ENCODE measurements around the gene INSL3. TPM values are rescaled to one million over a fixed set of nuclear protein-coding genes. Genes with fewer than 3 reads are reported as not detected.
A peak's percentile ranks its signal among the peaks of the same experiment; 100 is the strongest.
"Not testable (repeated sequence)": the region's sequence is repeated elsewhere in the genome, so short reads cannot be mapped to it uniquely, and the experiment has no call there.

Gene INSL3
- polyA plus RNA-seq, 12 donors = 0.24 to 0.44 TPM; not detected in 10

- DNase-seq = no peak
Observed at GRCh38 chr19:17787274-17787913, 33.9 kb downstream of the INSL3 start.

DNA sequence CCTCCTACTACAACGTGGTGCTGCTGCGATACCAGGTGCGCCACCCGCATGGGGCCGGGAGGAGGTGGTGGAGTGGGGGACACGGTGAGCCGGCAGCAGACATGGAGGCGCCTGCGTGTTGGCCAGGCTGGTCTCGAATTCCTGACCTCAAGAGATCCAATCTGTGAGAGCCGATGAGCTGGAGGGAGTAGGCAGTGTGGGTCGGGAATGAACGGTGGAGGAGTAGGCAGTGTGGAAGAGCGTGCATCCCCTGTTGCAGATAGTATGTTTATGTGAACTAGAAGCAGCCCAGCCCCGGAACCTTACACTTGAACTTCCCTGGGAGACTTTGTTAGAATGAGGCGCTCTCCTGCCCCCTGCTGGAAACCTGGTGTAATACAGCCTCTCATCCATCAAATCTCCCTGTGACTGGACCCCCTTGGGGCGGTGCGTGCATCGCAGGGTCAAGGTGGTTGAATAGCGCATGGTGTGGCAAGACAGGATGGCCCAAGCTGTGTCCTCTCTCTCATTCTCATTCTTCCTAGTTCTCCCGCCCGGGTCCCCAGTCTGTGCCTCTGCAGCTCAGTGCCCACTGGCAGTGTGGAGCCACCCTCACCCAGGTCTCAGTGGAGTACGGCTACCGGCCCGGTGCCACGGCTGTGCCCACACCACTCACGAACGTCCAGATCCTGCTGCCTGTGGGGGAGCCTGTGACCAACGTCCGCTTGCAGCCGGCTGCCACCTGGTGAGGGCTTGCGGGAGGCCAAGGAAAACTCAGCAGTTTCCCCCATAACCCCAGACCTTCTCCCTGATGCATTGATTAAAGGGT, 36.9 kb downstream of the INSL3 start:
- peak; percentile 57 for DNase-seq

- not testable (repeated sequence) for DNase-seq
Observed at GRCh38 chr19:17783721-17784120, 37.6 kb downstream of the INSL3 start.

- DNase-seq = no peak
Observed at GRCh38 chr19:17780781-17781180, 40.5 kb downstream of the INSL3 start.

DNA sequence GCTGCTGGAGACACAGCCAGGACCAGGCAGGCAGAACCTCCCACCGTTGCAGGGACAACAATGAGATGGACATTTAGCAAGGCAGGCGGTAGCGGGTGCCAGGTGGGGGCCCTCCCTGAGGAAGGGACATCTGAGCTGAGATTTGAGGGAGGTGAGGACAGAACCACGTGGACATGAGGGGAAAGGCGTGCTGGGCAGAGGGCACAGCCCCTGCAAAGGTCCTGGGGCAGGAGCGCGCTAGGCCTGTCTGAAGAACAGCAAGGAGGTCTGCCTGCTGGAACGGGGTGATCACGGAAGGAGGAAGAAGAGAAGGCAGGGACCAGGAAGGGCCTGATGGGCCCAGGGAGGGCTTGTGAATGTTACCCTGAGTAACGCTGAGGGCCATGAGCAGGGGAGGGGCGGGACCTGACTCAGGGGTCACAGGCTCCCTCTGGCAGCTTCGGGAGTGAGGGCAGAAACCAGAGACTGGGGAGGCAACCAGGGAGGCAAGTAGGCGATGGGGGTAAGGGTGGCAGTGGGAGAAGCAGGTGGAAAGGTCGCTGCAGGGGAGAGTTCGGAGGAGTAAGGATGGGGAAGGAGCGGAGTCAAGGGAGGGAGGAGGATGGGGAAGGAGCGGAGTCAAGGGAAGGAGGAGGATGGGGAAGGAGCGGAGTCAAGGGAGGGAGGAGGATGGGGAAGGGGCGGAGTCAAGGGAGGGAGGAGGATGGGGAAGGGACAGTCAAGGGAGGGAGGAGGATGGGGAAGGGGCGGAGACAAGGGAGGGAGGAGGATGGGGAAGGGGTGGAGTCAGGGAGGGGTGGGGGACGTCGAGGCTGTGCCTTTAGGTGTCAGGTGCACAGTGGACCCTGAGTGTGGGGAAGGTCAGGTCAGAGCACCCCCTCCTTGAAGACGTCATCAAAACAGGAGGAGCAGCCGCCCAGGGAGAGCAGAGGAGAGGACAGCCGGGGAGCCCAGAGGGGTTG, 42.1 kb downstream of the INSL3 start:
- DNase-seq = peak; percentile 31

DNA sequence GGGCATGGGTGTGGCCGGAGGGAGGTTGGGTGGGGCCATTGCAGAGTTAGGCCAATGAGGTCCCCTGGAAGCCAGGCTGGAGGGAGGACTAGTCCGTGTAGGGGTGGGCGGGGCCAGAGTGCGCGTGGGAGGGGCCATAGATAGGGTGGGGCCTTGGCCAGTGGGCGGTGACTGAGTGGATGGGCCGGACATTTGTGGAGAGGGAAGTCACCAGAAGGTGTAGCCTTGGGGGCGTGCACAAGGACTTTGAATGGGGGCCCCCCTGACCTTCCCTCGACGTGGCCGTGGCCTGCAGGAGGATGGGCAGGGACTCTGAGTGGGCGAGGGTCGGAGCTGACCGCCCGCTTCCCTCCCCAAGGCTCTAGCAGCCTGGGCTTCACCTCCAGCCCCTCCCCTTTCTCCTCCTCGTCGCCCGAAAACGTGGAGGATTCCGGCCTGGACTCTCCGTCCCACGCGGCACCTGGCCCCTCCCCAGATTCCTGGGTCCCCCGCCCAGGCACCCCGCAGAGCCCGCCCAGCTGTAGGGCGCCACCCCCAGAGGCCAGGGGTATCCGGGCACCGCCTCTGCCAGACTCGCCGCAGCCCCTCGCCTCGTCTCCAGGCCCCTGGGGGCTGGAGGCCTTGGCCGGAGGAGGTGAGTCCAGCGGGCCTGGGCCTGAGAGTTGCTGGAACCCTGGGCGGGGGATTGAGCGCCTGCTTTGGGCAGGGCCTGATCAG, 42.9 kb downstream of the INSL3 start:
- no peak for DNase-seq

DNA sequence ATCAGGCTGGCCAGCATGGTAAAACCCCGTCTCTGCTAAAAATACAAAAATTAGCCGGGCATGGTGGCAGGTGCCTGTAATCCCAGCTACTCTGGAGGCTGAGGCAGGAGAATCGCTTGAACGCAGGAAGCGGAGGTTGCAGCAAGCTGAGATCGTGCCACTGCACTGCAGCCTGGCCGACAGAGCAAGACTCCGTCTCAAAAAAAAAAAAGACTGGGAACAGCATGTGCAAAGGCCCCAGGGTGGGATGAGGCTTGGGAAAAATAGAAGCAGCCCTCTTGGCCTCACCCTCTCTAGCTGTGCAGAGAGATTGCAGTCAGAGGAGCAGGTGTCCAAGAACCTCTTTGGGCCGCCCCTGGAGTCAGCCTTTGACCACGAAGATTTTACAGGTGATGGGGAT, 43.5 kb downstream of the INSL3 start:
- not testable (repeated sequence) for DNase-seq

GRCh38 chr19:17775991-17776803, 45.1 kb downstream of the INSL3 start:
- no peak for DNase-seq

DNA sequence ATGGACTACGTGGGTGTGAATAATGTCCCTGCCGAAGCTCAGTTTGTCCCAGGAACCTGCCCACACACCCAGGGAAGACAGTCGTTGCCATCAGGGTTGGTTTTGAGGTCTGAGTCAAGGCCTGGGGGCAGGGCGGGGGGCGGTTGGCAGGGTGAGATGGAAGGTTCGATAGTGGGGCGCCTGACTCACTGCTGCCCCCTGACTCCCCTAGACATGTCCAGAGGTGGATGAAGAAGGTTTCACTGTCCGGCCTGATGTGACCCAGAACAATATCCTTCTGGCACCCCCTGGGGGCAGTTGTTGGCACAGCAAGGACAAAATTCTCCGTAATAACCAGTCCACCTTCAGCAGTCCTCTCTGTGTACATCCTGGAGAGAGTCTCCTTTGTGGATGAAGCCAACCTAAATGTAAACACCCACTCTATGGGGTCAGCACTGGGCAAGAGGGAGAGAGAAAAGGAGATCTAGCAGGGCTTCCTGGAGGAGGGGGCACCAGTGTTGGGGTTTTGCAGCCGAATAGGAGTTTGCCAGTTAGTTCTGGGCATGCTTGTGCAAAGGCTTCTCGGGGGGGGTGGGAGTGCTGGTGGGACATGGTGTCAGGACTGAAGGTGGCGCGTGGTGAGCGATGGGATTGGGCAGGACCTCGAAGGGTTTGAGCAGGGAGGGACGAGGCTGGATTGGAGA, 45.9 kb downstream of the INSL3 start:
- no peak for DNase-seq

GRCh38 chr19:17772172-17772571, 49.1 kb downstream of the INSL3 start:
- DNase-seq = no peak

- DNase-seq = no peak
Observed at GRCh38 chr19:17770613-17771012, 50.7 kb downstream of the INSL3 start.

DNA sequence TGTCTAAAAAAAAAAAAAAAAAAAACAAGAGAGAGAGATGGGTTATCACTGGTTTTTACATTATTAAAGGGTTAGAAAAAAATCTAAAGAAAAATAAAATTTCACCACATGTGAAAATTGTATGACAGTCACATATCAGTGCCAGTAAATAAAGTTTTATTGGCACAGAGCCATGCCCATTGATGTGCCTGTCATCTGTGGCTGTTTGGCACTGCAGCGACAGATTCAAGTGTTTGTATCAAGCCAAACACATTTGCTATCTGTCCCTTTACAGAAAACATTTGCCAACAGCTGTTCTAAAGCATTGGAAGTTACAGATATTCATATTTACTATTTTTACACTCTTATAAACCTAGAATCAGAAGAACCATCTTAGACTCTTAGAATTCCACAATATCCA, 53.8 kb downstream of the INSL3 start:
- no peak for DNase-seq

DNA sequence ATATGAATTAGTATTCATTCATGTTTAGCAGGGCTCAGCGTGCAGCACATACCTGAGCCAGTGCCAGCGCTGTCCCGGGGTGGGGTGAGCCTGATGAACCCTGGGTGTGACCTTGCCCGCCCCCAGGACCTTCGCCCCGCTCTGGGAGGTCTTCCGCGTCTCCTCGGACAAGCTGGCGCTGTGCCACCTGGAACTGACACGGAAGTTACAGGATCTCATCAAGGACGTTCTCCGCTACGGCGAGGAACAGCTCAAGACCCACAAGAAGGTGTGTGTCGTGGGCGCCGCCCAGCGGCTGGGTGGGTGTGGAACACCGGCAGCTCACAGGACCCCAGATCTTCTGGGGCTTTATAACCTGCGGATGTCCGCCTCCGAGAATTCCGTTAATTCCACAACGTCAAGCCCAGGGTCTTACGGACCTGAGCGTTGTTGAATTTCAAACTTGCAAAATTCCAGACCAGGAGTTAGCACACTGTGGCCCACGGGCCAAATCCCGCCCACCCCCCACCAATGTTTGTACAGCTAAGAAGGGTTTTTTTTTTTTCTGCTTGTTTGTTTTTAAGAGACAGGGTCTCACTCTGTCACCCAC, 54.7 kb downstream of the INSL3 start:
- DNase-seq = peak; percentile 41

Other genes starting within 250 kb of the INSL3 start
- gene UNC13A, start 133.2 kb downstream of the INSL3 start, polyA plus RNA-seq (ENCODE audit: insufficient read length in 12 of 12) = under 1 TPM in 10 of 12 donors, not detected in 2; 0.05 to 0.32 (median 0.09) TPM
- gene MAP1S, start 102.0 kb downstream of the INSL3 start, polyA plus RNA-seq (ENCODE audit: insufficient read length in 12 of 12) = 10 to 100 TPM in 11 of 12 donors, not detected in 1; 16.7 to 70.3 (median 28.2) TPM
- 1 to 10 TPM in 4 of 12 donors, under 1 TPM in 6, not detected in 2; 0.67 to 4.0 (median 0.88) TPM for gene FCHO1, start 70.0 kb downstream of the INSL3 start, polyA plus RNA-seq (ENCODE audit: insufficient read length in 12 of 12)
- 10 to 100 TPM in 1 of 12 donors, 1 to 10 TPM in 2, under 1 TPM in 3, not detected in 6; 0.12 to 17.5 (median 1.1) TPM for gene B3GNT3, start 26.4 kb downstream of the INSL3 start, polyA plus RNA-seq (ENCODE audit: insufficient read length in 12 of 12)
- 1 to 10 TPM in 10 of 12 donors, under 1 TPM in 1, not detected in 1; 0.60 to 6.4 (median 1.9) TPM for gene JAK3, start 26.5 kb upstream of the INSL3 start, polyA plus RNA-seq (ENCODE audit: insufficient read length in 12 of 12)
- 1,000 to 10,000 TPM in 11 of 12 donors, not detected in 1; 1,385 to 2,689 (median 1,882) TPM for gene RPL18A, start 38.4 kb upstream of the INSL3 start, polyA plus RNA-seq (ENCODE audit: insufficient read length in 12 of 12)
- under 1 TPM in 6 of 12 donors, not detected in 6; 0.05 to 0.11 (median 0.06) TPM for gene SLC5A5, start 50.4 kb upstream of the INSL3 start, polyA plus RNA-seq (ENCODE audit: insufficient read length in 12 of 12)
- 10 to 100 TPM in 11 of 12 donors, not detected in 1; 31.2 to 90.7 (median 45.0) TPM for gene CCDC124, start 111.5 kb upstream of the INSL3 start, polyA plus RNA-seq (ENCODE audit: insufficient read length in 12 of 12)
- 1 to 10 TPM in 6 of 12 donors, under 1 TPM in 4, not detected in 2; 0.56 to 6.9 (median 1.0) TPM for gene KCNN1, start 145.6 kb upstream of the INSL3 start, polyA plus RNA-seq (ENCODE audit: insufficient read length in 12 of 12)
- 1 to 10 TPM in 11 of 12 donors, not detected in 1; 2.7 to 9.7 (median 4.7) TPM for gene ARRDC2, start 186.7 kb upstream of the INSL3 start, polyA plus RNA-seq (ENCODE audit: insufficient read length in 12 of 12)